Measurements from ENCODE around the gene NLRC5.

DNA sequence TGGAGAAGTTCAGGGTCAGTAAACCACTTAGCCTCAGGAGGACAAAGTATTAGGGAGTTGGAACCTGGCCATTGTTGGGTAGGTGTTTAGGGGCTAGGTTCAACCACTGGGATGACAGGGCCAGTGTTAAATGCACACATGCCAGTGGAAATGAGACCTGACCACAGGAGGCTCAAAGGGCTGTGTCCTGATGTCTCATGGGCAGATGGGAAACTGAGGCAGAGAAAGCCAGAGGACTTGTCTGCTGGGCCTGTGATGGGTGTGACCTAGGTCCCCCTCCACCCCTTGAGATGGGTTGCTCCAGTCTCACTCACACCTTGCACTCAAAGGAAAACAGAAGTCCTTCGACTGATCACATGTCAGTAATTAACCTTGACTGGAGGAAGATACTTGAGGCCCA lies 119.1 kb downstream of the NLRC5 start:
- TF ChIP-seq, protein P1, sequence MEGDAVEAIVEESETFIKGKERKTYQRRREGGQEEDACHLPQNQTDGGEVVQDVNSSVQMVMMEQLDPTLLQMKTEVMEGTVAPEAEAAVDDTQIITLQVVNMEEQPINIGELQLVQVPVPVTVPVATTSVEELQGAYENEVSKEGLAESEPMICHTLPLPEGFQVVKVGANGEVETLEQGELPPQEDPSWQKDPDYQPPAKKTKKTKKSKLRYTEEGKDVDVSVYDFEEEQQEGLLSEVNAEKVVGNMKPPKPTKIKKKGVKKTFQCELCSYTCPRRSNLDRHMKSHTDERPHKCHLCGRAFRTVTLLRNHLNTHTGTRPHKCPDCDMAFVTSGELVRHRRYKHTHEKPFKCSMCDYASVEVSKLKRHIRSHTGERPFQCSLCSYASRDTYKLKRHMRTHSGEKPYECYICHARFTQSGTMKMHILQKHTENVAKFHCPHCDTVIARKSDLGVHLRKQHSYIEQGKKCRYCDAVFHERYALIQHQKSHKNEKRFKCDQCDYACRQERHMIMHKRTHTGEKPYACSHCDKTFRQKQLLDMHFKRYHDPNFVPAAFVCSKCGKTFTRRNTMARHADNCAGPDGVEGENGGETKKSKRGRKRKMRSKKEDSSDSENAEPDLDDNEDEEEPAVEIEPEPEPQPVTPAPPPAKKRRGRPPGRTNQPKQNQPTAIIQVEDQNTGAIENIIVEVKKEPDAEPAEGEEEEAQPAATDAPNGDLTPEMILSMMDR (IDR thresholded peaks at IDR 0.05; ENCODE audit: insufficient read depth, low read length, poor library complexity, severe bottlenecking): no peak
- TF ChIP-seq EZH2phosphoT487 (conservative IDR thresholded peaks at IDR 0.05; ENCODE audit: low read length): no peak
